OCI-LY7 (cell line): ENCODE data around the gene PHF20. TPM values are rescaled to one million over a fixed set of nuclear protein-coding genes. Genes with fewer than 3 reads are reported as not detected.

ENCODE experiments used
- BruUV-seq: library from RNA; stranded (reverse); fragments of 400-500 nt; replicated peaks from 2 replicates; lab custom pipeline; 2021; lab: Mats Ljungman, UMichigan
- CTCF ChIA-PET: fragments of 300-600 bp; sonication (Branson Sonifier 250); formaldehyde crosslinking; loops from one replicate; lab custom pipeline; 2022; ENCODE audit warnings: antibody characterized with exemption; ENCODE audit not compliant: unreplicated experiment; lab: Charles Lee
- POLR2A ChIA-PET: fragments of 300-600 bp; sonication (Branson Sonifier 250); formaldehyde crosslinking; loops from one replicate; lab custom pipeline; 2022; ENCODE audit warnings: antibody characterized with exemption; lab: Charles Lee
- DNase-seq: peaks from one replicate; pipeline ENCODE4 v3.0.0-alpha.2; 2015; ENCODE audit warnings: low spot score
- H2AFZ ChIP-seq: fragments of 200-600 bp; sonication (generic), shearing (Covaris generic); 2 replicates; pipeline ENCODE4 v1.6.1; 2014; ENCODE audit warnings: mild to moderate bottlenecking, antibody characterized with exemption, low read length, moderate library complexity
- H3K27ac ChIP-seq: fragments of 200-600 bp; sonication (generic); 2 replicates; pipeline ENCODE4 v1.5.1; 2014; ENCODE audit warnings: mixed run types, low read depth, mild to moderate bottlenecking, moderate library complexity, low read length, inconsistent platforms; ENCODE audit not compliant: poor library complexity, severe bottlenecking
- H3K36me3 ChIP-seq: fragments of 200-600 bp; sonication (generic); 2 replicates; pipeline ENCODE4 v1.6.1; 2014; ENCODE audit warnings: mild to moderate bottlenecking, antibody characterized with exemption, low read length, moderate library complexity, mixed read lengths; ENCODE audit not compliant: insufficient read depth
- H3K4me1 ChIP-seq: fragments of 200-600 bp; sonication (generic); 2 replicates; pipeline ENCODE4 v1.5.1; 2014; ENCODE audit warnings: mild to moderate bottlenecking, low read length; ENCODE audit not compliant: insufficient read depth, poor library complexity, severe bottlenecking
- H3K4me2 ChIP-seq: fragments of 200-600 bp; sonication (generic); 2 replicates; pipeline ENCODE4 v1.6.1; 2014; ENCODE audit warnings: mild to moderate bottlenecking, low read length
- H3K4me3 ChIP-seq: fragments of 200-600 bp; sonication (generic); 2 replicates; pipeline ENCODE4 v1.5.1; 2014; ENCODE audit warnings: mild to moderate bottlenecking, low read depth, low read length; ENCODE audit not compliant: poor library complexity, severe bottlenecking
- H3K79me2 ChIP-seq: fragments of 200-600 bp; sonication (generic); 2 replicates; pipeline ENCODE4 v1.6.1; 2016; ENCODE audit warnings: low read depth, mild to moderate bottlenecking, low read length, moderate library complexity, mixed read lengths; ENCODE audit not compliant: insufficient read depth
- H3K9me2 ChIP-seq: fragments of 200-600 bp; sonication (generic); 2 replicates; pipeline ENCODE4 v1.6.1; 2016; ENCODE audit warnings: mild to moderate bottlenecking, low read length, mixed read lengths; ENCODE audit not compliant: insufficient read depth
- H3K9me3 ChIP-seq: fragments of 200-600 bp; sonication (generic); 2 replicates; pipeline ENCODE4 v1.6.1; 2014; ENCODE audit warnings: mild to moderate bottlenecking, mixed run types, low read length, mixed read lengths
- H4K20me1 ChIP-seq: fragments of 200-600 bp; sonication (generic); 2 replicates; pipeline ENCODE4 v1.6.1; 2014; ENCODE audit warnings: mild to moderate bottlenecking, antibody characterized with exemption, low read length, moderate library complexity, mixed read lengths; ENCODE audit not compliant: insufficient read depth
- CTCF ChIP-seq: fragments of 200-600 bp; sonication (generic); conservative IDR thresholded peaks from 2 replicates; pipeline ENCODE4 v1.5.1; 2014; ENCODE audit warnings: mild to moderate bottlenecking, antibody characterized with exemption, low read length, moderate library complexity, mixed read lengths
- EZH2phosphoT487 ChIP-seq: fragments of 200-600 bp; sonication (generic); IDR thresholded peaks from 2 replicates; pipeline ENCODE4 v1.6.1; 2018; ENCODE audit warnings: low read depth, borderline replicate concordance, mild to moderate bottlenecking, mixed run types, antibody characterized with exemption, low read length, moderate library complexity, mixed read lengths
- intact Hi-C: fragments of 100-400 bp; cut with micrococcal nuclease; formaldehyde crosslinking; loops from one replicate; pipeline ENCODE4 v1.10.0; 2022; ENCODE audit not compliant: unreplicated experiment
- total RNA-seq, 2 experiments: library from RNA; depleted of rRNA in 1 of 2; stranded (reverse); fragments of >200 nt in 1 of 2; shearing (Covaris generic) in 1 of 2; gene quantifications; 2 replicates each; pipeline ENCODE4 v1.2.3, GENCODE V29; 2014 to 2022

The PHF20 gene
- total RNA-seq, 2 experiments from 2014 or later: 37.9 to 47.8 TPM

- Histone ChIP-seq H3K4me1 (peaks cover 7% of the 10 kb centered on the region), H3K4me2 (no peak overlapping the region), H3K9me3 (no peaks in the 10 kb centered on the region), H3K79me2 (peaks cover 3% of the 10 kb centered on the region), H2AFZ (no peak overlapping the region), H3K9me2 (no peaks in the 10 kb centered on the region), H3K36me3 (0 out of 2 replicates have a peak, but pooled peaks cover 3% of the 10 kb centered on the region), H3K27ac (no peak overlapping the region), H4K20me1 (no peaks in the 10 kb centered on the region), H3K4me3 (no peak overlapping the region)
- intact Hi-C loops: no loop called here
- BruUV-seq: no TSS peak
- ChIA-PET CTCF (no interaction called here), POLR2A (interaction anchor here (0.6 kb wide), 1 partner anchor 392 kb away, joined by 4 read pairs; no protein-coding TSS in a partner anchor)
- DNase-seq: no peak
- no peak for TF ChIP-seq CTCF
- no peak for TF ChIP-seq EZH2phosphoT487
Measured at GRCh38 chr20:35791821-35792220, 20.0 kb downstream of the PHF20 start.

GRCh38 chr20:35792740-35793139 lies 20.9 kb downstream of the PHF20 start:
- Histone ChIP-seq H3K4me2 (no peak overlapping the region), H2AFZ (no peak overlapping the region), H3K4me1 (peaks cover 11% of the 10 kb centered on the region), H3K9me2 (no peaks in the 10 kb centered on the region), H3K27ac (no peak overlapping the region), H3K36me3 (0 out of 2 replicates have a peak, but pooled peaks cover 3% of the 10 kb centered on the region), H4K20me1 (no peaks in the 10 kb centered on the region), H3K79me2 (peaks cover 8% of the 10 kb centered on the region), H3K4me3 (no peak overlapping the region), H3K9me3 (no peaks in the 10 kb centered on the region)
- intact Hi-C loops: no loop called here
- BruUV-seq: no TSS peak
- TF ChIP-seq EZH2phosphoT487 (no peak), CTCF (no peak)
- CTCF ChIA-PET: no interaction called here
- POLR2A ChIA-PET: no interaction called here
- no peak for DNase-seq

- TF ChIP-seq CTCF: no peak
- no peak for TF ChIP-seq EZH2phosphoT487
- Histone ChIP-seq H4K20me1 (no peaks in the 10 kb centered on the region), H3K4me3 (no peak overlapping the region), H3K79me2 (peaks cover 14% of the 10 kb centered on the region), H2AFZ (no peak overlapping the region), H3K4me2 (peak overlapping the region; percentile 35), H3K36me3 (peaks cover 25% of the 10 kb centered on the region; the same call in 1 of the 2 replicates), H3K4me1 (peaks cover 11% of the 10 kb centered on the region), H3K9me3 (no peaks in the 10 kb centered on the region), H3K9me2 (no peaks in the 10 kb centered on the region), H3K27ac (peak overlapping the region; percentile 37)
- BruUV-seq: no TSS peak
- peak; percentile 46 for DNase-seq
- POLR2A ChIA-PET: interaction anchor here (1.0 to 1.4 kb wide), 2 partner anchors 17 to 28 kb away, joined by 3 to 5 read pairs; no protein-coding TSS in a partner anchor
- CTCF ChIA-PET: no interaction called here
- intact Hi-C loops: no loop called here
Measured at GRCh38 chr20:35796571-35796970, 24.8 kb downstream of the PHF20 start.
